Left ventricle myocardium superior (tissue), 1 donor: ENCODE results near the gene RNF114. TPM values are rescaled to one million over a fixed set of nuclear protein-coding genes. Genes with fewer than 3 reads are reported as not detected.

Experiments
- ATAC-seq: fragments of 200-7000 bp; cut with Tn5 transposase; one replicate; pipeline ENCODE4 v1.9.1; 2020; ENCODE audit warnings: mild to moderate bottlenecking, moderate library complexity
- DNase-seq: peaks from one replicate; pipeline ENCODE4 v3.0.0-alpha.2; 2020
- intact Hi-C: fragments of 100-400 bp; cut with micrococcal nuclease; formaldehyde crosslinking; loops from one replicate; pipeline ENCODE4 v1.11.0; 2022
- total RNA-seq: library from RNA; stranded (reverse); fragmentation: NEBNext Ultra II Directional; extraction: Animal tissue kit (Norgen Biotek cat#: 25700); gene quantifications from one replicate; pipeline ENCODE4 v1.2.1, GENCODE V29; 2021
- donor health status: DM: no; HTN: yes; CAD: no; lungs with severe emphysema.

The RNF114 gene
- total RNA-seq, 1 donor from 2014 or later, result 49.8 TPM

DNA sequence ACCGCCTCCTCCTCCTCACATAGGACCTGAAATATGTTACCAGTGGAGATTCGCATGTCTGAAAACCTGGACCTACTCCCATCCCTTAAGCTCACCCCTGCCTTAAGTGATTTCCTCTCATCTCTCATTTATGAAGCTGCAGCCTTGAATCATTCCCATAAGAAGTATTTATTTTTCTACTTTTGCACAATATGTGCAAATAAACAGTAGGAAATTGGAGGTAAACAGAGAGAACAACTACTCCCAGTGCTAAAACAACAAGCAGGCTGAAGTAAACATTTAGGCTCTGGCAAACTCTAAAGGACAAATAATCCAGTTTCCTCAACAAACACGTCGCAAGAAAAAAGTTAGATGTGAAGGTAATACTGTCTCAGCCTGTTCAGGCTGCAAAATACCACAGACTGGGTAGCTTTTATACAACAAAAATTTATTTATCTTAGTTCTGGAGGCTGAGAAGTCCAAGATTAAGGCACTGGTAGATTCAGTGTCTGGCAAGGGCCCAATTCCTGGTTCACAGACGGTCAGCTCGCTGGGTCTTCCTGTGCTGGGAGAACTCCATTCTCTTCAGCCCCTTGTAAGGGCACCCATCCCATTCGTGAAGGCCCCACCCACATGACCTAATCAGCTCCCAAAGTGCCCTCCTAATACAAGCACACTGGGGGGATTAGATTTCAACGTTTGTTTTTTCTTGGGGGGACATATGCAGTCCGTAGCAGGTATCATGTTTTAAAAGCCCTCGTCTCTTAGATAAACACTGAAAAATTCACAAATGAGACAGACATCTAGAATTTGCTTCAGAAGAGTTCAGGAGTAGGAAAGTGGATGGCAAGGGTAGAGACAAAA is 36.4 kb upstream of the RNF114 start:
- intact Hi-C loops, result no loop called here
- ATAC-seq (no peak), DNase-seq (no peak)

DNA sequence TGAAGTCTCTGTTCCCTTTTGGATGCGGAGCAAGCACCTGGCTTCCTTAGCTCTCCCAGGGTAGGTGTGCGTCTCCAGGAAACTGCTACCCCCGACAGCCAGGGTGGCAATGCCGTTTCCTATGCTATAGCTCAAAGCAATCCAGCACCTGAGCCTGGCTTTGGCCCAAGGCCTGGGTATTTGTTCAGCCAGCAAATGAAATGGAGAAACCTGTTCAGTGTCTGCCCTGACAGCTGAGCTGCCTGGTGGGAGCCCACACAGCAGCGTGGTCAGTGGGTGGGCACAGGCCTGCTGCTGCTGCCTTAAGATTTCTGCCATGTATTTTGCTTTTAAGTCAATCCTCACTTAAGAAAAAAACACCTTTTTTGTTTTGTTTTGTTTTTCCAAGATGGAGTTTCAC is 34.6 kb upstream of the RNF114 start:
- intact Hi-C loops, result no loop called here
- DNase-seq (no peak), ATAC-seq (peak; percentile 29)

DNA sequence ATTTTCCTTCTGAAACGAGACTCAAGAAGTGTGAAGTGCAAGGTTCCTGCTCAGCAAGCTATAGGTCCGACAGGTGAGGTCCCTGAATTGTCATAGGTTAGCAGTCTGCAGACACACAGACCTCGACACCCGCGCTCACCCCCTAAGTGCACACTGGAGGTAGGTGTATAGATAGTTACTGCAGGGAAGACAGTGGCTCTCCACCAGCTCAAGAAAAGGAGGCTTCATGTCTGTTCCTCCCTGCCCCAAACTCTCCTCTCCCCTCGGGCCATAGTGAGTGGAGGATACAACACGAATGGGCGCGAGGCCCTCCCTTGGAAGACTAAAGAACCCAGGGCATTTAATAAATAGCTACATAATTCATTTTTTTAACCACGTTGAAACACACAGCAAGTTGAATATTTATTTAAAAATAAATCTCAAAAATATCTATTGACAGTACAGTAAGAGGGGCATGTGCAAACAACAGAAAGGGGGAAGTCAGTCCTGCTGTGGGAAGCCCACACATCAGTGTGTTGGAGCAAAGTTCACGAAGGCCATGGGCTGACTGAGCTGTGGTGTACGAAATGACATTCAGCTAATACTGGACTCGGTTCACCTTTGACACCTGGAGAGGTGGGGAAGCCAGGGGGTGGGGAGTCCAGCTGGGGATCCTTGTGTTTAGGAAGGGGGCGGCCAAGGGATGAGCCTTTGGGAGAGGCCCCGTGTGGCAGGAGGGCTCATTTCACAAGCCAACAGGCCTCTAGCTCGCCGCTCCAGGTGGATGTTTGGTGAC is 31.6 kb upstream of the RNF114 start:
- intact Hi-C loops, result no loop called here
- DNase-seq (no peak), ATAC-seq (no peak)

GRCh38 chr20:49905415-49906091 is 30.6 kb upstream of the RNF114 start:
- intact Hi-C loops, result no loop called here
- DNase-seq, result no peak
- no peak for ATAC-seq

- ATAC-seq, result no peak
- no peak for DNase-seq
- intact Hi-C loops, result no loop called here
Measured at GRCh38 chr20:49906101-49906604, 30.0 kb upstream of the RNF114 start.

GRCh38 chr20:49906615-49907154 is 29.5 kb upstream of the RNF114 start:
- intact Hi-C loops, result no loop called here
- ATAC-seq, result no peak
- DNase-seq, result no peak

GRCh38 chr20:49907405-49908257 is 28.6 kb upstream of the RNF114 start:
- ATAC-seq, result peak; percentile 50
- intact Hi-C loops, result no loop called here

DNA sequence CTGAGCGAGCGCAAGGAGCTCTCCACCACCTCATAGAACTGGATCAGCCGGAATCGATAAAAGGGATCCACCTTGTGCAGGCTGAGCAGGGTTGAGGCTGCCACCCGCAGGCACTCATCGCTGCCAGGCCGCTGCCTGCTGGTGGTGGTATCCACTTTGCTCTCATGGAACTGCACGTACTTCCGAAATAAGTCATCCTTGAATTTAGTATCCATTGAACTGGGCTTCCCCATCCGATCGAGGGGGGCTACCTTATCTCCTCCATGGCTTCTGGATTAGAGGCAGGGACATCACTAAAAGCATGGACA is 28.0 kb upstream of the RNF114 start:
- intact Hi-C loops, result no loop called here
- no peak for ATAC-seq
- DNase-seq, result no peak

More at GRCh38 chr20:49907405-49908257, 28.6 kb upstream of the RNF114 start:
- DNase-seq, result no peak

DNA sequence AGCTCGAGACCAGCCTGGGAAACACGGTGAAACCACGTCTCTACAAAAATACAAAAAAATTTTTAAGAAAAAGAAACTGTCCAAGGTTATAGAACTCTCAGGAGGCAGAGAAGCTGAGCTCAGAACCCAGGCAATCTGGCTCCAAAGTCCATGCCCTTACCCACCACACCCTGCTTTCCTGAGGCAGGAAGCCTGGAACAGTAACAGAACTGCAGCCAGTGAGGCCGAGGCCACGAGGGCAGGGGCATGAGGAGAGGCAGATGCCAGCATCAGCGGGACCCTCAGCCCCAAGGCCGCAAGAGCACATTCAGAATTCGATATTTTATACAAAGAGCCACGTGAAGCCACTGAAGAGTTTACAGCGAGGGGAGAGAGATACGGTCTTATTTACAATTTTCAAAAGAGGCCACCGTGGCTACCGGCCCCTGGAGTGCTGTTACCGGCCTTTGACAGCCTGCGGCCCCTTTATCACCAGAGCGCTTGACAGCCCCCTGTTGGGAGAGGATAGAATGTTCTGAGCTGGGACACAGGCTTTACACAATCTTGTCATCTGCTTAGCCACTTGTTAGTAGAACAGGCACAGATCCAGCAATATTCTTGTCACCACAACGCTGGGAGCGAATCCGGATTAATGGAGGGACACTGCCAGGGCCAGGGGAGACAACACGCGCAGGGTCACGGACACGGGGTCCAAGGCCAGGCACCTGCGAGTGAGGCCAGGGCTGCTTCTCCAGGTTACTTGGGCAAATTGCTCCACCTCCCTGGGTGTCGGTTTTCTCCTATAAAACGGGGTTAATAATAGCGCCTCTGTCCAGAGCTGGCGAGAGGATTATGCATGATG is 26.5 kb upstream of the RNF114 start:
- intact Hi-C loops, result no loop called here
- DNase-seq (peak; percentile 63), ATAC-seq (peak; percentile 80)

DNA sequence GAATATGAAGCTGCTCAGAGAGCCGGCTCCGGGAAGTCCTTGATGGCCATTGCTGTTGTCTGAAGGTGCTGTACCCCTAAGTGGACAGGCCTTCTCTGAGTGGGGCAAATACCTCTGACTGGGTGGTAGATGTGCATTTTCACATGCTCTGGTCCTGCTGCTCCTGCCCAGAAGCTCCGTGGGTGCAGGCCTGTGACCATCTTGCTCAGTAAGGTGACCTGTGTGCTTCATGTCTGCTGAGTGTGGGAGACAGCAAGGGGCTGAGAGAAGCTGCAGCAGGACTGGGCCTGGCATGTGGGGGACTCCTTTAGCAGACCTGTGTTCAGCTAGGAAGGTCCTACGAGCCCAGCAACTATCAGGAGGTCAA is 25.9 kb upstream of the RNF114 start:
- ATAC-seq, result peak; percentile 3
- no peak for DNase-seq
- intact Hi-C loops, result no loop called here

- intact Hi-C loops, result no loop called here
- ATAC-seq, result no peak
- DNase-seq, result no peak
Measured at GRCh38 chr20:49913399-49914047, 22.7 kb upstream of the RNF114 start.

DNA sequence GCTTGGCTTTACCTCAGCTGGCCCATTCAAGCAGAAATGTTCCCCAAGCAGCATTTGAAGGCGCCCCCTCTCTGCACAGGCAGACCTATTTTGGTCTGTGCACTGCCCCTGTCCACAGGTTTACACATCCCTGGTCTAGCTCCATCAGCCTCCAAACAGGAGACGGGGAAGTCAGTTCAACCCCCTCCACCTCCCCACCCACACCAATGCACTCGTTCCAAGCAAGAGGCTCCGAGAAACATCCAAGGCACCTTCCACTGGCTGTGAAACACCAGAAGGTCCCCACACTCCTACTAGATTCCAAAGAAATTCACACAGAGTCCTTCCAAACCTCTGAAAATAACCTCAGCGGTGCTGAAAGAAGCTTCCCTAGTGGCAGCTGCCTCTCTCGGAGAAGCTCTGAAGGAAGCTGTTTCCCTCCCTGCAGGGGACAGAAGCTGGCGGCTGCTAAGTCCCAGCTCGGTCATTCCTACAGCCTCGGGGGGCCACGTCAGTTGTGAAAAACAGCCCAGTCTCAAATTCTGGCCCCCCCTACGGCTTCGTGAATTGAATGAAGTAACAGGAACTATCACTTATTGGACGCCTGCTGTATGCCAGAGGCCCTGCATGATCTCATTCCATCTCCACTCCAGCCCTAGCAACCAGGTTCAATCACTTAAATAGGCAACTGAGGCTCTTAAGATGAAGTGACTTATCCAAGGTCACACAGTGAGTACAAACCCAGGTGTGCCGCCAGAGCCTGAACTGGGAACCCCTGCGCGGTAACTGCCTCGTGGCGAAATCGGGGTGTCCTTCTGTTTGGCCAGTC is 21.7 kb upstream of the RNF114 start:
- intact Hi-C loops, result no loop called here
- DNase-seq (no peak), ATAC-seq (no peak)

DNA sequence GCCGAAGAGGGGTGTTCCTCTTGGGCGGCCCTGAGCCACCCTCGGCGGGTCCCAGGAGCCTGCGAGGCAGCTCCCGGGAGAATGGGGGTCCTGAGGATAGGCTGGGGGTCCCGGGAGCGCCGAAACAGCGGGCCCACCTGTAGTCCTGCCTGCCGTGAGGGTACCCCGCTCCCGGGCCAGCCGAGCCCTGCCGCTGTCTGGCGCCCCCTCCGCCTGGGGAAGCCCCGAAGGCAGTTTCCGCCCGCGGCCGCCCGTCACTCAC is 21.1 kb upstream of the RNF114 start:
- no peak for DNase-seq
- intact Hi-C loops, result no loop called here
- peak; percentile 31 for ATAC-seq

- peak; percentile 93 for ATAC-seq
- intact Hi-C loops, result no loop called here
- DNase-seq, result peak; percentile 97
Measured at GRCh38 chr20:49915380-49916145, 20.6 kb upstream of the RNF114 start, which contains the start of gene SPATA2. Gene SPATA2, minus strand, starts transcription at chr20:49915529. Its CDS starts 7,039 bp downstream, at chr20:49908490.

- ATAC-seq (peak; percentile 13), DNase-seq (no peak)
- intact Hi-C loops, result no loop called here
Measured at GRCh38 chr20:49916146-49917002, 19.8 kb upstream of the RNF114 start.
